Nephron (organoid): Measurements from ENCODE around the gene LNX1.
A peak's percentile ranks its signal among the peaks of the same experiment; 100 is the strongest.
"Not testable (repeated sequence)": the region's sequence is repeated elsewhere in the genome, so short reads cannot be mapped to it uniquely, and the experiment has no call there.

Experiments used
- H3K27ac Mint-ChIP-seq, 3 experiments: 2 replicates each; pipeline ENCODE4 v1.8.0; 2020; ENCODE audit warnings: mixed read lengths in 3 of 3, mild to moderate bottlenecking in 2 of 3, moderate library complexity in 1 of 3
- H3K27me3 Mint-ChIP-seq: 2 replicates; pipeline ENCODE4 v1.8.0; 2021; ENCODE audit warnings: low read depth, mild to moderate bottlenecking, moderate library complexity, mixed read lengths
- H3K36me3 Mint-ChIP-seq: 2 replicates; pipeline ENCODE4 v1.8.0; 2020; ENCODE audit warnings: low read depth, mixed read lengths
- H3K4me1 Mint-ChIP-seq: 2 replicates; pipeline ENCODE4 v1.8.0; 2020; ENCODE audit warnings: mixed read lengths
- H3K4me3 Mint-ChIP-seq, 3 experiments: 2 replicates each; pipeline ENCODE4 v1.8.0; 2020; ENCODE audit warnings: mild to moderate bottlenecking in 3 of 3, mixed read lengths in 3 of 3, moderate library complexity in 2 of 3
- H3K9me3 Mint-ChIP-seq: 2 replicates; pipeline ENCODE4 v1.8.0; 2020; ENCODE audit warnings: mixed read lengths
- CTCF ChIP-seq, 3 experiments: fragments of 200-600 bp; sonication (generic); IDR thresholded peaks; one replicate each; pipeline ENCODE4 v1.5.0; 2021; ENCODE audit warnings: antibody characterized with exemption in 3 of 3; ENCODE audit not compliant: unreplicated experiment in 3 of 3

LNX1 gene

GRCh38 chr4:53479736-53480525, 111.4 kb downstream of the LNX1 start:
- no peaks in the 10 kb centered on the region for H3K27me3 Mint-ChIP-seq
- no peak overlapping the region for H3K27ac Mint-ChIP-seq
- TF ChIP-seq CTCF (IDR thresholded peaks at IDR 0.05; ENCODE audit: unreplicated experiment in 3 of 3): no peak
- H3K9me3 Mint-ChIP-seq: no peaks in the 10 kb centered on the region
- no peaks in the 10 kb centered on the region for H3K36me3 Mint-ChIP-seq
- no peak overlapping the region for H3K4me3 Mint-ChIP-seq
- H3K4me1 Mint-ChIP-seq: peaks cover 20% of the 10 kb centered on the region

- H3K27ac Mint-ChIP-seq: peak overlapping the region in 1 of 3 experiments; percentile 69
- H3K27me3 Mint-ChIP-seq: no peaks in the 10 kb centered on the region
- TF ChIP-seq CTCF (IDR thresholded peaks at IDR 0.05; ENCODE audit: unreplicated experiment in 3 of 3): no peak
- no peaks in the 10 kb centered on the region for H3K9me3 Mint-ChIP-seq
- no peak overlapping the region for H3K4me3 Mint-ChIP-seq
- peaks cover 20% of the 10 kb centered on the region for H3K4me1 Mint-ChIP-seq
- no peaks in the 10 kb centered on the region for H3K36me3 Mint-ChIP-seq
Measured at GRCh38 chr4:53478671-53479456, 112.4 kb downstream of the LNX1 start.

- H3K36me3 Mint-ChIP-seq: peaks cover 7% of the 10 kb centered on the region
- H3K4me3 Mint-ChIP-seq: no peak overlapping the region
- H3K27me3 Mint-ChIP-seq: no peaks in the 10 kb centered on the region
- H3K27ac Mint-ChIP-seq: peak overlapping the region; percentile 45 to 69 (median 66)
- H3K9me3 Mint-ChIP-seq: peaks cover 5% of the 10 kb centered on the region
- no peak for TF ChIP-seq CTCF (IDR thresholded peaks at IDR 0.05; ENCODE audit: unreplicated experiment in 3 of 3)
- H3K4me1 Mint-ChIP-seq: peaks cover 20% of the 10 kb centered on the region
Measured at GRCh38 chr4:53477636-53478035, 113.7 kb downstream of the LNX1 start.

- Mint-ChIP-seq H3K36me3 (peaks cover 9% of the 10 kb centered on the region), H3K27me3 (no peaks in the 10 kb centered on the region), H3K27ac (peak overlapping the region; percentile 45 to 69 (median 66)), H3K4me1 (peaks cover 20% of the 10 kb centered on the region), H3K9me3 (peaks cover 7% of the 10 kb centered on the region), H3K4me3 (no peak overlapping the region)
- TF ChIP-seq CTCF (IDR thresholded peaks at IDR 0.05; ENCODE audit: unreplicated experiment in 3 of 3): no peak
Measured at GRCh38 chr4:53477038-53477565, 114.2 kb downstream of the LNX1 start.

GRCh38 chr4:53476232-53477037, 114.9 kb downstream of the LNX1 start:
- no peak overlapping the region for H3K4me3 Mint-ChIP-seq
- peaks cover 9% of the 10 kb centered on the region for H3K36me3 Mint-ChIP-seq
- H3K27ac Mint-ChIP-seq: peak overlapping the region; percentile 45 to 69 (median 66)
- peaks cover 20% of the 10 kb centered on the region for H3K4me1 Mint-ChIP-seq
- H3K27me3 Mint-ChIP-seq: no peaks in the 10 kb centered on the region
- TF ChIP-seq CTCF (IDR thresholded peaks at IDR 0.05; ENCODE audit: unreplicated experiment in 3 of 3): no peak
- H3K9me3 Mint-ChIP-seq: peaks cover 7% of the 10 kb centered on the region

GRCh38 chr4:53466576-53466975, 124.7 kb downstream of the LNX1 start:
- H3K27ac Mint-ChIP-seq, H3K4me3 Mint-ChIP-seq, H3K27me3 Mint-ChIP-seq: not testable (repeated sequence)
- Mint-ChIP-seq H3K36me3 (peaks cover 49% of the 10 kb centered on the region), H3K9me3 (peaks cover 31% of the 10 kb centered on the region), H3K4me1 (peaks cover 18% of the 10 kb centered on the region)
